ENCODE data around the gene OPN1MW3.
"Not testable (repeated sequence)": the region's sequence is repeated elsewhere in the genome, so short reads cannot be mapped to it uniquely, and the experiment has no call there.

OPN1MW3 gene

GRCh38 chrX:154296731-154297130 is 39.3 kb downstream of the OPN1MW3 start:
- DNase-seq: no peak

- no peak for DNase-seq
Measured at GRCh38 chrX:154298312-154298711, 40.9 kb downstream of the OPN1MW3 start.

DNA sequence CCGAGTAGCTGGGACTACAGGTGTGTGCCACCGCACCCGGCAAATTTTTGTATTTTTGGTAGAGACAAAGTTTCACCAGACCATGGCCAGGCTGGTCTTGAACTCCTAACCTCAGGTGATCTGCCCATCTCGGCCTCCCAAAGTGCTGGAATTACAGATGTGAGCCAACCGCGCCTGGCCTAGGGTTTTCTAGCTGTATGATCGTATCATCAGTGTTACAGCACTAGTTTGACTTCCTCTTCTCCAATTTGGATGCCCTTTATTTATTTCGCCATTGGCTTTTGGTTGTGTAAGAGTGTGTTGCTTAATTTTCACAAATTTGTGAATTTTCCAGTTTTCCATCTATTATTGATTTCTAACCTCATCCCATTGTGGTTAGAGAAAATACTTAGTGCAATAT is 43.4 kb downstream of the OPN1MW3 start:
- no peak for DNase-seq

- not testable (repeated sequence) for DNase-seq
Measured at GRCh38 chrX:154302998-154303397, 45.6 kb downstream of the OPN1MW3 start.

GRCh38 chrX:154303476-154303875 is 46.1 kb downstream of the OPN1MW3 start:
- DNase-seq: no peak

- DNase-seq: no peak
Measured at GRCh38 chrX:154304846-154305245, 47.5 kb downstream of the OPN1MW3 start.

- DNase-seq: no peak
Measured at GRCh38 chrX:154305541-154306205, 48.3 kb downstream of the OPN1MW3 start.

DNA sequence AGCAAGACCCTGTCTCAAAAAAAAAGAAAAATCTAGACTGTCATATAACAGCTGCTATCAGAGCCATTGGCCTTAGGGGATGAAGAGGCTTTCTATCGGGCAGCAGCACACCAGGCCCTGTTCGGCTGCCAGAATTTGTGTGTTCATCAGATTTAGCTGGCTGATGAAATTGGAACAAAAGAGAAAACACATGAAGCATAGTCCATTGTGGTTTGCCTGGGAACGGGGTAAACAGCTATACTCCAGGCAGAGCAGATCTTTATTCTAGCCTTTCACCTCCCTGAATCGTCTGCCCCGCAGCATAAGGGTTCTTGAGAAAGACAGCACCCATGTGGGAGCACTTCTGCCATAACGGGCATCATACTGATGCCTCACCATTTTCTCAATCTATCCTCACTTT is 49.8 kb downstream of the OPN1MW3 start:
- DNase-seq: no peak

- DNase-seq: peak; percentile 82
Measured at GRCh38 chrX:154308108-154308946, 50.9 kb downstream of the OPN1MW3 start.

DNA sequence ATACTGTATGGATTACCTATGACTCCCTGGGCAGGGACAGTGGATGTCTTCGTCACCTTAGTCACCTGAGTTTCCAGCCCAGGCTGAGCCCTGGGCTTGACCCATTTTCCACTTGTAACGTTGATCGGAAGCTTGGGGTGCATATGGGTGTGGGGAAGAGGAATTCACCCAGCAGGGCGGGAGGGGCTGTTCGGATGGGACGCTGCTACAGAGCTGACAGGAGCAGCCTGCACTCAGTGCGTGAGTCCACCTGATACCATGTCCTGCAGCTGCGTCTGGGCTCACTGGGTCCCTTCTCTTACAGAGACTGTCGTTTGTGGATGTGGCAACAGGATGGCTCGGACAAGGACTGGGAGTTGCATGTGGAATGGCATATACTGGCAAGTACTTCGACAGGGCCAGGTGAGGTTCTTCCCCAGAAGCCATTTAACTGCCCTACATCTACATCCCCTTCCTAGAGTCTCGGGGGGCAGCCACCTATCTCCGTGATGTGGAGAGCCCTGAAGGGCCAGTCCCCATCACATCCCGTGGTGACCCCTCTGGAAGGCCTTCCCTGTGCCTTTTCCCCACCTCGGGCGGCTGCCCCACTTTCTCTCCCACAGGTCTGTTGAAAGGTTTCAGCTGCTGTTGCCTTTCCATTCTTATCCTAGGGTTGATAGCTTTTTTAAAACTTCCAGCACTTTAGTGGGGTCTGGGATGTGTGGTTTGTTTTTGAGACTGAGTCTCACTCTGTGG is 51.8 kb downstream of the OPN1MW3 start:
- DNase-seq: no peak

DNA sequence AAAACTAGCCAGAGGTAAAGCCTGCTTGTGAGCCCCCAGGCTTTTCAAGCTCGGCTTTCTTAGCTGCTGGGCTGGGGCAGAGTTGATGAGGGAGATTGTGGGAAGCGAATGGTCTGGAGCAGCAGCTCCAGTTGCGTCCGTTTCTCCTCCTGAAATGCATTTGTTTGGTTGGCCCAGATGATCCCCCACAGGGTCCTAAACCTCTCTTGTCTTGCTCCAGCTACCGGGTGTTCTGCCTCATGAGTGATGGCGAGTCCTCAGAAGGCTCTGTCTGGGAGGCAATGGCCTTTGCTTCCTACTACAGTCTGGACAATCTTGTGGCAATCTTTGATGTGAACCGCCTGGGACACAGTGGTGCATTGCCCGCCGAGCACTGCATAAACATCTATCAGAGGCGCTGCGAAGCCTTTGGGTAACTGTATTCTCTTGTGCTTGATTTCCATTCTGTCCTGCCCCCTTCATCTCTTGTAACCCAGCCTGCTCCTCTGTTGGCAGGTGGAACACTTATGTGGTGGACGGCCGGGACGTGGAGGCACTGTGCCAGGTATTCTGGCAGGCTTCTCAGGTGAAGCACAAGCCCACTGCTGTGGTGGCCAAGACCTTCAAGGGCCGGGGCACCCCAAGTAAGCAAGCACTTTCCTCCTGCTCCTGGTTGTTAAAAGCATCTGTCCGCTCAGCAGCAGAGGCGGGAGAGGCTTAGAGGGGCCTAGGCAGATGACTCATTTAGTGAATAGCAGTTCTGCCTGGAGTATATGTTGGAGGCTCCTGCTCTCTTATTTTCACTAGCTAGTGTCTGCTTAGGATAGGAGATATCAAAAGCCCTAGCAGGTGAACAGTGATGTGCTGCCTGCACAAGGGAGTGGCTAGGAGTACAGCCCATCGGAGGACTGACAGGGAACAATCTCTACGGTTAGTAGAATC is 53.5 kb downstream of the OPN1MW3 start:
- no peak for DNase-seq

DNA sequence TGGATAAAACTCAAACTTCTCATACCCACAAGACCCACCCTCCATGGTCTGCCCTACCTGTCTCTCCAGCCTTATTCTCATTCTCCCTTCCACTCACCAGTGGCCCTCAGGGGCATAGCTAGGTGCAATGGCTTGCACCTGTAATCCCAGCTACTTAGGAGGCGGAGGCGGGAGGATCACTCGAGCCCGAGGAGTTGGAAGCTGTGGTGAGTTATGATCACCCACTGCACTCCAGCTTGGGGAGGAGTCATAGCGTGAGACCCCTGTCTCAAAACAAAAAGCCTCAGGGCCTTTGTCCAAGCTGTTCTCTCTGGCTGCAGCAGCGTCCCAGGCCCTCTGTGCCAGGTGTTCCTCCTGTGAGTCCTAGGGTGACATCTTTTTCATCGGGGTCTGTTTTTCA is 54.7 kb downstream of the OPN1MW3 start:
- no peak for DNase-seq

- DNase-seq: peak; percentile 29
Measured at GRCh38 chrX:154313147-154313546, 55.8 kb downstream of the OPN1MW3 start.

DNA sequence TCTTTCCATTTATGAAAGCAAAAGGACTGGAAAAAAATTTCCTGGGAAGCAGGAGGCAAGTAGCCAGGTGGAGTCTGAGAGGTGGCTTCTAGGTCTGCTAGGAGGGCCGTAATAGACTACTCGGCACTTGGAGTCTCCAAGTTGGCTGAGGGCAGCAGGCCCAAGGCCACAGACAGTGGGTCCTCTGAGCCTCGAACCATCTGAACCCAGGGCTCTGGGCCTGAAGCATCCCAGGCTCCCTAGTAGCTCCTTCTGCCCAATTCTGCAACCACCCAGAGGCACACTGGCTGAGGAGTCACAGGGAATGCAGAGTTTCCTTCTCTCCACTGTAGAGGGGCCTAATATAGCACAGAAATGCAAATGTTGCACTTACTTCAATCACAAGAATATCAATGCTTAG is 58.0 kb downstream of the OPN1MW3 start:
- no peak for DNase-seq

DNA sequence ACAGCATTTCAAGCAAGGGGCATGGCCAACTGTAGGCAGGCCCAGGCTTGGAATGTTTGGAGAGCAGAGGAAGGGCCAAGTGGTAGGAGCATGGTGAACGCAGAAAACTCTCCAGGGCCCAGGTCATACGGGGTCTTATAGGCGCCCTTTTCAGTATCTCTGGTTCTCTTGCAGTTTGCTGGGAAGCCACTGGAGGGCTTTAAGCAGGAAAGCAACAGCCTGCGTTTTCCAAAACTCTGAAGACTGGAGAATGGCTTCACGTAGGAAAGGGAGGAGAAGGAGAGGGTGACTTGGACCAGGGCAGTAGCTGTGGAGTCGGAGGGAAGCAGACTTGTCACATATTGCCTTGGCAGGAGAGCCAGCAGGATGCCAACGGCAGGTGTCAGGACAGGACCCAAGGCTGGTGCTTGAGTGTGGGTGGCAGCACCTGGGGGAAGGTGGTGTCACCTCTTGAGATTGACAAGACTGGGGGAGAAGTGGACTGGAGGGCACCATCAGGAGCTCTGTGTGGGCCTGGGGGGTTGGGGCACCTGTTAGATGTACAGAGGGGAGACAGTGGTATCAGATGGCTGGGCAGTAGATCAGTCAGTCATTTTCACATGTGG is 60.1 kb downstream of the OPN1MW3 start:
- peak; percentile 24 for DNase-seq

DNA sequence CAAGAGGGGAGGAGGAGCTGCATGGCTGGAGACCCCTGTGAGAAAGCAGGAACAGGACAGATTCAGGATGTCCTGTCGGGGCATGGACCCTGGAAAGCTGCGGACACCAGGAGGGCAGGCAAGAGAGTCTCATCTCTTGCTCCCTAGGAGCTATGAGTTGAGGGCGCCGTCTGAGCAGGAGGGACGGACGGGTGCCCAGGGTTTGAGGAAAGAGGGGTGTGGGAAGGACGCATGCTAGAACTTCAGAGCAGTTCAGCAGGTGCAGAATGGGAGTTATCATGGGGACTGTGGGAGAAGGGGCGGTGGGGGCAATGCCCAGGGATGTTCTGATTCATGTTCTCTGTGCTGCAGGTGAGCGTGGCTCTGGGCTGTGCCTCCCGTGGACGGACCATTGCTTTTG is 63.0 kb downstream of the OPN1MW3 start:
- no peak for DNase-seq
